H9 (cell line): ENCODE results near the gene B3GNT9. TPM values are rescaled to one million over a fixed set of nuclear protein-coding genes. Genes with fewer than 3 reads are reported as not detected.

Experiments used
- DNase-seq: peaks from one replicate; pipeline ENCODE4 v3.0.0-alpha.2; 2017
- H2AFZ ChIP-seq: one replicate; pipeline ENCODE4 v1.6.1; 2013; ENCODE audit warnings: mild to moderate bottlenecking, low read length, control low read depth, moderate library complexity
- H2AK5ac ChIP-seq: 2 replicates; pipeline ENCODE4 v1.6.1; 2013; ENCODE audit warnings: low read length, control low read depth, mixed read lengths; ENCODE audit not compliant: insufficient read length
- H2BK120ac ChIP-seq: one replicate; pipeline ENCODE4 v1.6.1; 2013; ENCODE audit warnings: low read depth, mild to moderate bottlenecking, low read length, control low read depth, inconsistent platforms; ENCODE audit not compliant: poor library complexity, severe bottlenecking
- H2BK12ac ChIP-seq: 2 replicates; pipeline ENCODE4 v1.6.1; 2013; ENCODE audit warnings: low read length, control low read depth, mixed read lengths, low read depth; ENCODE audit not compliant: insufficient read length
- H2BK15ac ChIP-seq: 2 replicates; pipeline ENCODE4 v1.6.1; 2013; ENCODE audit warnings: low read depth, low read length, control low read depth
- H2BK20ac ChIP-seq: one replicate; pipeline ENCODE4 v1.6.1; 2013; ENCODE audit warnings: low read depth, mild to moderate bottlenecking, low read length, control low read depth, inconsistent platforms; ENCODE audit not compliant: poor library complexity, severe bottlenecking
- H2BK5ac ChIP-seq: 2 replicates; pipeline ENCODE4 v1.6.1; 2013; ENCODE audit warnings: low read length, control low read depth, mixed read lengths; ENCODE audit not compliant: insufficient read length
- H3K14ac ChIP-seq: 2 replicates; pipeline ENCODE4 v1.6.1; 2013; ENCODE audit warnings: low read length, control low read depth; ENCODE audit not compliant: insufficient read depth
- H3K18ac ChIP-seq: 2 replicates; pipeline ENCODE4 v1.6.1; 2013; ENCODE audit warnings: low read depth, mild to moderate bottlenecking, mixed read lengths, low read length, control low read depth; ENCODE audit not compliant: insufficient read length
- H3K23ac ChIP-seq: 2 replicates; pipeline ENCODE4 v1.6.1; 2013; ENCODE audit warnings: low read length, control low read depth, mixed read lengths, low read depth; ENCODE audit not compliant: insufficient read length
- H3K23me2 ChIP-seq: 2 replicates; pipeline ENCODE4 v1.6.1; 2013; ENCODE audit warnings: low read depth, mild to moderate bottlenecking, mixed read lengths, low read length, control low read depth; ENCODE audit not compliant: insufficient read length, poor library complexity, severe bottlenecking
- H3K27ac ChIP-seq: 2 replicates; pipeline ENCODE4 v1.5.1; 2013; ENCODE audit warnings: low read length, control low read depth, mixed read lengths, low read depth; ENCODE audit not compliant: insufficient read length
- H3K27me3 ChIP-seq: 2 replicates; pipeline ENCODE4 v1.6.1; 2013; ENCODE audit warnings: low read length, control low read depth, inconsistent platforms; ENCODE audit not compliant: insufficient read depth
- H3K4ac ChIP-seq: 2 replicates; pipeline ENCODE4 v1.6.1; 2013; ENCODE audit warnings: low read depth, mild to moderate bottlenecking, control low read depth, inconsistent platforms, low read length, moderate library complexity
- H3K4me1 ChIP-seq: 2 replicates; pipeline ENCODE4 v1.6.1; 2013; ENCODE audit warnings: low read length, control low read depth, inconsistent platforms; ENCODE audit not compliant: insufficient read depth
- H3K4me2 ChIP-seq: 2 replicates; pipeline ENCODE4 v1.6.1; 2013; ENCODE audit warnings: low read length, control low read depth, mixed read lengths; ENCODE audit not compliant: insufficient read length, insufficient read depth
- H3K56ac ChIP-seq: 2 replicates; pipeline ENCODE4 v1.6.1; 2013; ENCODE audit warnings: low read depth, mild to moderate bottlenecking, mixed read lengths, low read length, control low read depth; ENCODE audit not compliant: insufficient read length
- H3K79me1 ChIP-seq: 2 replicates; pipeline ENCODE4 v1.6.1; 2013; ENCODE audit warnings: low read depth, mild to moderate bottlenecking, moderate library complexity, low read length, control low read depth, inconsistent platforms; ENCODE audit not compliant: insufficient read depth, poor library complexity, severe bottlenecking
- H3K79me2 ChIP-seq: 2 replicates; pipeline ENCODE4 v1.6.1; 2013; ENCODE audit warnings: low read length, control low read depth, inconsistent platforms; ENCODE audit not compliant: insufficient read depth
- H3K9ac ChIP-seq: 2 replicates; pipeline ENCODE4 v1.6.1; 2013; ENCODE audit warnings: low read length, control low read depth, mixed read lengths; ENCODE audit not compliant: insufficient read length; ENCODE audit errors: extremely low read depth
- H3K9me3 ChIP-seq: one replicate; pipeline ENCODE4 v1.6.1; 2013; ENCODE audit warnings: low read depth, low read length, inconsistent platforms; ENCODE audit not compliant: control insufficient read depth
- H3T11ph ChIP-seq: one replicate; pipeline ENCODE4 v1.6.1; 2013; ENCODE audit warnings: mild to moderate bottlenecking, low read length, control low read depth, inconsistent platforms
- H4K20me1 ChIP-seq: one replicate; pipeline ENCODE4 v1.6.1; 2013; ENCODE audit not compliant: control insufficient read depth, insufficient read length, insufficient read depth
- H4K5ac ChIP-seq: 2 replicates; pipeline ENCODE4 v1.6.1; 2013; ENCODE audit warnings: low read depth, mild to moderate bottlenecking, mixed read lengths, low read length, control low read depth; ENCODE audit not compliant: insufficient read length
- H4K8ac ChIP-seq: replicated peaks from 2 replicates; pipeline ENCODE4 v1.6.1; 2013; ENCODE audit warnings: low read length, control low read depth, mixed read lengths, low read depth; ENCODE audit not compliant: insufficient read length
- H4K91ac ChIP-seq: 2 replicates; pipeline ENCODE4 v1.6.1; 2013; ENCODE audit warnings: low read depth, mild to moderate bottlenecking, moderate library complexity, mixed read lengths, low read length, control low read depth; ENCODE audit not compliant: insufficient read length
- H3K27ac Mint-ChIP-seq, 3 experiments: 2 replicates in 2 of 3; 3 replicates in 1 of 3; pipeline ENCODE4 v1.8.0; 2020 to 2021; ENCODE audit warnings: mixed read lengths in 3 of 3, mild to moderate bottlenecking in 1 of 3, moderate library complexity in 1 of 3
- H3K27me3 Mint-ChIP-seq: 2 replicates; pipeline ENCODE4 v1.8.0; 2021; ENCODE audit warnings: low read depth, mild to moderate bottlenecking, moderate library complexity, mixed read lengths
- H3K36me3 Mint-ChIP-seq, 3 experiments: 2 replicates in 2 of 3; 3 replicates in 1 of 3; pipeline ENCODE4 v1.8.0; 2020 to 2021; ENCODE audit warnings: low read depth in 3 of 3, mixed read lengths in 3 of 3; ENCODE audit not compliant: insufficient read depth in 1 of 3
- H3K4me1 Mint-ChIP-seq, 2 experiments: 2 replicates each; pipeline ENCODE4 v1.8.0; 2020; ENCODE audit warnings: mixed read lengths in 2 of 2
- H3K4me3 Mint-ChIP-seq, 2 experiments: 2 replicates in 1 of 2; 3 replicates in 1 of 2; pipeline ENCODE4 v1.8.0; 2020 to 2021; ENCODE audit warnings: mild to moderate bottlenecking in 2 of 2, mixed read lengths in 2 of 2, moderate library complexity in 1 of 2
- H3K9me3 Mint-ChIP-seq, 2 experiments: 2 replicates in 1 of 2; 3 replicates in 1 of 2; pipeline ENCODE4 v1.8.0; 2020; ENCODE audit warnings: mild to moderate bottlenecking in 2 of 2, mixed read lengths in 2 of 2, moderate library complexity in 1 of 2
- WGBS: extraction: QIAGEN DNeasy Blood & Tissue Kit; methylation state at CpG from one replicate; pipeline ENCODE4 v1.1.7; 2013; ENCODE audit warnings: missing lambda C conversion rate, low lambda C conversion rate, mixed read lengths; ENCODE audit not compliant: insufficient read length; ENCODE audit errors: extremely low coverage; 5-methylcytosine and 5-hydroxymethylcytosine counted together
- total RNA-seq: library from RNA; stranded (reverse); gene quantifications from 2 replicates; pipeline ENCODE4 v1.2.1, GENCODE V29; 2021
- TF ChIP-seq, protein P1 (sequence below): fragments of 200-600 bp; sonication (generic); conservative IDR thresholded peaks from 3 replicates; pipeline ENCODE4 v1.8.0; 2021; ENCODE audit warnings: antibody characterized with exemption, mild to moderate bottlenecking

Gene B3GNT9
- total RNA-seq, 1 experiment from 2014 or later: 11.2 TPM

DNA sequence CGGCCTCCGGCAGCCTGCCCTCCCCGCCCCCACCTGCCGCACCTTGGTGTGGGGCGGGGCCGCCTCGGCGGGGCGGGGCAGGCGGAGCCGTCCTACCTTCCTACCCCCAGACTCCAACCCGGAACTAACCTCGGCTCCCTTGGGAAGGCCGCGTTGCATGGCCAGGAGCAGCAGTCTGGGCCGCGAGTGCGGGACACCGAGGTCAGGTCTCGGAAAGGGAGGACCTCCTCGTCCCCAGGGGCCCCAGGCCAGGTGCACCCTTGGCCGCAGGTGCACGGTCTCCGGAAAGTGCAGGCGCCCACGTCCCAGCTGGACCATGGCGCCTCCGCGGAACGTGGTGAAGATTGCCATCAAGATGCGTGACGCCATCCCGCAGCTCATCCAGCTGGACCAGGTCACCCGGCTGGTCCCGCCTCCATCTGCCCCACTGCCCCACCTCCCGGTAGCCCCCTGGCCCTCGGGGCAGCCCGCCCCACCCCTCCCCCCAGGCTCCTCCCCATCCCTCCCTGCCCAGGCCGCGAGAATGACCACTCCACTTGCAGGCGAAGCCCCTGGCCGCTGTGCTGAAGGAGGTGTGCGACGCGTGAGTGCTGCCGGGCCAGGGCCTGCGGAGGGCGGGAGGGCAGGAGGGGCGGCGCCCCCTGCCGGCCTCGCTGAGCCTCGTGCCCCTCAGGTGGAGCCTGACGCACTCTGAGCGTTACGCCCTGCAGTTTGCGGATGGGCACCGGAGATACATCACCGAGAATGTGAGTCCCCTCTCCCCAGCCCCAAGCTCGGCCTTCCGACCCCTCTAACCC is 48.4 kb upstream of the B3GNT9 start, which contains the start of gene ELMO3:
TSS of gene ELMO3 (plus strand) at position 121 of the 797 bp plus-strand sequence. CDS start at position 317, 196 bp downstream.
- Histone ChIP-seq H3K23me2 (no peaks in the 10 kb centered on the region), H2BK15ac (no peak within 1 kb of the TSS), H2BK120ac (no peak within 1 kb of the TSS), H3K9me3 (no peaks in the 10 kb centered on the region), H3T11ph (no peak within 1 kb of the TSS), H3K27ac (no peak within 1 kb of the TSS), H4K20me1 (no peaks in the 10 kb centered on the region), H4K8ac (no peak within 1 kb of the TSS), H3K18ac (no peak within 1 kb of the TSS), H3K23ac (no peak within 1 kb of the TSS), H2BK5ac (no peak within 1 kb of the TSS), H3K14ac (no peak within 1 kb of the TSS), H2BK12ac (no peak within 1 kb of the TSS), H4K91ac (no peak within 1 kb of the TSS), H3K79me2 (no peaks in the 10 kb centered on the region), H3K4me2 (peak within 1 kb of the TSS; percentile 47), H3K27me3 (no peaks in the 10 kb centered on the region), H4K5ac (no peak within 1 kb of the TSS), H3K79me1 (no peaks in the 10 kb centered on the region), H3K56ac (no peak within 1 kb of the TSS), H3K4me1 (no peaks in the 10 kb centered on the region), H2AK5ac (no peak within 1 kb of the TSS), H3K4ac (no peak within 1 kb of the TSS), H3K9ac (no peak within 1 kb of the TSS), H2BK20ac (no peak within 1 kb of the TSS), H2AFZ (no peak within 1 kb of the TSS)
- peak within 1 kb of the TSS; percentile 71 to 80 for H3K4me3 Mint-ChIP-seq
- H3K27me3 Mint-ChIP-seq: 0 out of 2 replicates have a peak, but pooled peaks cover 2% of the 10 kb centered on the region
- H3K36me3 Mint-ChIP-seq: peaks cover 30 to 68% (median 44%) of the 10 kb centered on the region in 3 experiments
- no peaks in the 10 kb centered on the region for H3K9me3 Mint-ChIP-seq
- peaks cover 7 to 12% of the 10 kb centered on the region in 2 experiments for H3K4me1 Mint-ChIP-seq
- DNase-seq: peak; percentile 92
- TF ChIP-seq, protein P1, sequence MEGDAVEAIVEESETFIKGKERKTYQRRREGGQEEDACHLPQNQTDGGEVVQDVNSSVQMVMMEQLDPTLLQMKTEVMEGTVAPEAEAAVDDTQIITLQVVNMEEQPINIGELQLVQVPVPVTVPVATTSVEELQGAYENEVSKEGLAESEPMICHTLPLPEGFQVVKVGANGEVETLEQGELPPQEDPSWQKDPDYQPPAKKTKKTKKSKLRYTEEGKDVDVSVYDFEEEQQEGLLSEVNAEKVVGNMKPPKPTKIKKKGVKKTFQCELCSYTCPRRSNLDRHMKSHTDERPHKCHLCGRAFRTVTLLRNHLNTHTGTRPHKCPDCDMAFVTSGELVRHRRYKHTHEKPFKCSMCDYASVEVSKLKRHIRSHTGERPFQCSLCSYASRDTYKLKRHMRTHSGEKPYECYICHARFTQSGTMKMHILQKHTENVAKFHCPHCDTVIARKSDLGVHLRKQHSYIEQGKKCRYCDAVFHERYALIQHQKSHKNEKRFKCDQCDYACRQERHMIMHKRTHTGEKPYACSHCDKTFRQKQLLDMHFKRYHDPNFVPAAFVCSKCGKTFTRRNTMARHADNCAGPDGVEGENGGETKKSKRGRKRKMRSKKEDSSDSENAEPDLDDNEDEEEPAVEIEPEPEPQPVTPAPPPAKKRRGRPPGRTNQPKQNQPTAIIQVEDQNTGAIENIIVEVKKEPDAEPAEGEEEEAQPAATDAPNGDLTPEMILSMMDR: peak; percentile 73
- peak within 1 kb of the TSS; percentile 68 to 94 (median 70); a peak in 5 of 7 replicates for H3K27ac Mint-ChIP-seq
- no CpG with 5 or more reads among the region's 61 CpGs for WGBS
